ENCODE results near the gene SLC39A7. TPM values are rescaled to one million over a fixed set of nuclear protein-coding genes. Genes with fewer than 3 reads are reported as not detected.

The SLC39A7 gene, protein sequence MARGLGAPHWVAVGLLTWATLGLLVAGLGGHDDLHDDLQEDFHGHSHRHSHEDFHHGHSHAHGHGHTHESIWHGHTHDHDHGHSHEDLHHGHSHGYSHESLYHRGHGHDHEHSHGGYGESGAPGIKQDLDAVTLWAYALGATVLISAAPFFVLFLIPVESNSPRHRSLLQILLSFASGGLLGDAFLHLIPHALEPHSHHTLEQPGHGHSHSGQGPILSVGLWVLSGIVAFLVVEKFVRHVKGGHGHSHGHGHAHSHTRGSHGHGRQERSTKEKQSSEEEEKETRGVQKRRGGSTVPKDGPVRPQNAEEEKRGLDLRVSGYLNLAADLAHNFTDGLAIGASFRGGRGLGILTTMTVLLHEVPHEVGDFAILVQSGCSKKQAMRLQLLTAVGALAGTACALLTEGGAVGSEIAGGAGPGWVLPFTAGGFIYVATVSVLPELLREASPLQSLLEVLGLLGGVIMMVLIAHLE
- 145 and 250 TPM in 2 replicates for total RNA-seq

GRCh38 chr6:33200219-33201146, at the start of gene SLC39A7, which contains the start of gene RXRB:
SLC39A7 (plus strand) TSS chr6:33200867; CDS start chr6:33201246, 379 bp downstream.
RXRB (minus strand) TSS chr6:33200665; CDS start chr6:33200476, 189 bp downstream.

DNA sequence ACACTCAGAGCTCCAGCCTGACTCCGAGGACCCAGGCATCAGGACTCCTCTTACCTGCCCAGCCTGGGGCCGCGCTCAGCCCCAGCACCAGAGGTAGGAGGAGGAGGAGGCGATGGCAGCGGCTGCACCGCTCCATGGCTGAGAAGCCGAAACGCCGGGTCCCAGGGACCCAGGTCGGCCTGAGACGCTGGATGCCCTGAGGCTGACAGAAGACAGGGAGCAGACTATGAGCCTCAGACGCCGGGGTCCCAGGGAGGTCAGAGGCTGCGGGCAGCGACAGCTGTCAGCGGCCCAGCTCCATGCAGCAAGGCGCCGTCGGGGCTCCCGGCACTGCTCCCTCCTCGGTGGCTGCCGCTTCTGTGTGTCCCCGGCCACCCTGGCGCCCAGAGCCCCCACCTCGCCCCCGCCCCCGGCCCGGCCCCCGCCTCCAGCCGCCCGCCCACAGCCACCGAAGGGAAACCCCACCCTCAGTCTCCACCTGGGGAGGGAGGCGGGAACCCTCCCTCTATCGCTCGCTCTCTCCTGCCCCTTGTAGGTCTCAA, 8.5 kb upstream of the SLC39A7 start, which contains the start of gene COL11A2:
COL11A2 (minus strand) TSS at position 363 of the 542 bp plus-strand sequence; CDS start at position 136, 227 bp downstream.

DNA sequence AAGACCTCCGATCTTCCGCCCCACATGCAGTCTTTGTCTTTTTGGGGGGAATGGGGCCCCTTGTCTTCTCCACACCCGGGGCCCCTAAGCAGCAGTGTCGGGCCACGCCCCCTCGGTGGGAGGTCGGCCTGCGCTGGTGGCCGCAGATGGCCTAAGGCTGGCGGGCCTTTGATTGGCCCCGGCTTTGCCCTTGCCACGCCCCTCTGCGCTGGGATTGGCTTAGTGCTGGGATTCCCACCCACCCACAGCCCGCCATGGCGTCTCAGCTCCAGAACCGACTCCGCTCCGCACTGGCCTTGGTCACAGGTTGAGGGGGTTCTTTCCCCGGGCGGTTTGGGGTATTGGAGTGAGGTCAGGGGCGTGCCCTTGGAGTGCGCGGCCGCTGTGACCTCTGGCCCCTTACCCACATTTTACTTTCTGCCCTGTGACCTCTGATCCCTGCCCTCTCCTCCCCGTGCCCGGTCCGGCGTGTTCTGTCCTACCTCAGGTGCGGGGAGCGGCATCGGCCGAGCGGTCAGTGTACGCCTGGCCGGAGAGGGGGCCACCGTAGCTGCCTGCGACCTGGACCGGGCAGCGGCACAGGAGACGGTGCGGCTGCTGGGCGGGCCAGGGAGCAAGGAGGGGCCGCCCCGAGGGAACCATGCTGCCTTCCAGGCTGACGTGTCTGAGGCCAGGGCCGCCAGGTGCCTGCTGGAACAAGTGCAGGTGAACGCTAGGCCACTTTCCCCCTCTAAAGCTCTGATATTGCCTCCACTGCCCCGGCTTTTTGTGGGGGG, 3.9 kb downstream of the SLC39A7 start, which contains the start of gene HSD17B8:
HSD17B8 (plus strand) TSS at position 241 of the 776 bp plus-strand sequence; CDS start at position 255, 14 bp downstream.

GRCh38 chr6:33208091-33208967, 7.7 kb downstream of the SLC39A7 start, which contains the start of gene RING1:
RING1 (plus strand) TSS chr6:33208500; CDS start chr6:33208823, 323 bp downstream.

Other genes starting within 250 kb of the SLC39A7 start
- gene HLA-DMA, start 247.8 kb upstream of the SLC39A7 start, total RNA-seq, result 2.1 and 6.2 TPM in 2 replicates
- 63.7 and 73.2 TPM in 2 replicates for gene BRD2, start 232.3 kb upstream of the SLC39A7 start, total RNA-seq
- not detected in 2 replicates for gene HLA-DOA, start 191.3 kb upstream of the SLC39A7 start, total RNA-seq
- 1.9 and 2.8 TPM in 2 replicates for gene HLA-DPA1, start 127.2 kb upstream of the SLC39A7 start, total RNA-seq
- 22.3 and 26.8 TPM in 2 replicates for gene HLA-DPB1, start 124.9 kb upstream of the SLC39A7 start, total RNA-seq
- gene COL11A2, start 8.4 kb upstream of the SLC39A7 start, total RNA-seq, result 0.19 and 0.56 TPM in 2 replicates
- 22.8 and 23.8 TPM in 2 replicates for gene RXRB, start 202 bp upstream of the SLC39A7 start, total RNA-seq
- 4.6 and 9.0 TPM in 2 replicates for gene HSD17B8, start 3.8 kb downstream of the SLC39A7 start, total RNA-seq
- 22.8 TPM in 2 replicates for gene RING1, start 7.6 kb downstream of the SLC39A7 start, total RNA-seq
- gene VPS52, start 71.0 kb downstream of the SLC39A7 start, total RNA-seq, result 33.8 and 34.1 TPM in 2 replicates
- gene RPS18, start 71.2 kb downstream of the SLC39A7 start, total RNA-seq, result 3,557 and 4,080 TPM in 2 replicates
- gene B3GALT4, start 76.3 kb downstream of the SLC39A7 start, total RNA-seq, result 1.5 and 2.5 TPM in 2 replicates
- 106 and 132 TPM in 2 replicates for gene WDR46, start 88.4 kb downstream of the SLC39A7 start, total RNA-seq
- 49.3 and 78.0 TPM in 2 replicates for gene PFDN6, start 88.7 kb downstream of the SLC39A7 start, total RNA-seq
- gene RGL2, start 98.1 kb downstream of the SLC39A7 start, total RNA-seq, result 17.5 and 20.1 TPM in 2 replicates
- gene TAPBP, start 113.2 kb downstream of the SLC39A7 start, total RNA-seq, result 29.5 and 50.7 TPM in 2 replicates
- gene ZBTB22, start 116.9 kb downstream of the SLC39A7 start, total RNA-seq, result 11.9 and 20.0 TPM in 2 replicates
- 37.8 and 57.7 TPM in 2 replicates for gene DAXX, start 122.1 kb downstream of the SLC39A7 start, total RNA-seq
- 5.9 and 52.1 TPM in 2 replicates for gene KIFC1, start 191.0 kb downstream of the SLC39A7 start, total RNA-seq
- gene PHF1, start 210.1 kb downstream of the SLC39A7 start, total RNA-seq, result 14.8 and 32.4 TPM in 2 replicates
- 87.4 and 143 TPM in 2 replicates for gene CUTA, start 217.2 kb downstream of the SLC39A7 start, total RNA-seq
- 2.7 and 2.8 TPM in 2 replicates for gene SYNGAP1, start 219.2 kb downstream of the SLC39A7 start, total RNA-seq